Measurements from ENCODE around the gene C12orf42.

C12orf42 gene

DNA sequence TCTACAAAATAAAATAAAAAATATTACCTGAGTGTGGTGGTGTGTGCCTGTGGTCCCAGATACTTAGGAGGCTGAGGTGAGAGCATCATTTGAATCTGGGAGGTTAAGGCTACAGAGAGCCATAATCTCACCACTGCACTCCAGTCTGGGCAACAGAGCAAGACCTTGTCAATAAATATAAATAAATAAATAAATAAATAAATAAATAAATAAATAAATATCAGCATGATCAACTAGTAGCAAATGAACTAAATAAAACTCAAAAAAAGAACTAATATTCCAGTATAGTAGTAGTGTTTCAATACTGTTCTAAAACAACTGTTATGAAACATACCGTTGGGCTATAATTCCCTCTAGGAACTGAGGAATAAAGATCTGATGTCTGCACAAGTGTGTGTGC lies 74.4 kb downstream of the C12orf42 start:
- FAIRE-seq (no peak), DNase-seq (ENCODE audit: insufficient read length) (no peak)
- no peak for TF ChIP-seq POLR2AphosphoS5 (IDR thresholded peaks at IDR 0.05; ENCODE audit: low read depth, low read length)
- no peak for TF ChIP-seq POLR2A (IDR thresholded peaks at IDR 0.05; ENCODE audit: low read depth, low read length)
- no peak for TF ChIP-seq TAF1 (IDR thresholded peaks at IDR 0.05; ENCODE audit: borderline replicate concordance, low read depth, low read length)

DNA sequence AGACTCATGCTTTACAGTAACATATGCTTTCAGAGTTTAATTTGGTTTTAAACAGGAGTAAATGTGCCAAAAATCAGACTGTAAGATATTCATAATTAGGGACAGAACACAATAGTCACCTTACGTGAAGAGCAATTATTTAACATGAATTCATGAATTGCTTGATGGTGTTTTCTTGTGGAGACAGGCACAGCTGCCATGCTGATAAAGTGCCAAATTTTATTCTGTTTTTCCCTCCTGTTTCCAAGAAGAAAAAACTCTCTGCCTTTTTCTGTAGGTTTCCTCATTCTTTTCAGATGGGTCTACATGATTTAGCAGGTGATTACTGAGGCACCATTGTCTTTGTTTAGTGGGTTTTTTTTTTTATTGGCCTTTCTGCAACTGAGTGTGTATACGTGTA lies 80.1 kb downstream of the C12orf42 start:
- DNase-seq (ENCODE audit: insufficient read length) (no peak), FAIRE-seq (no peak)

DNA sequence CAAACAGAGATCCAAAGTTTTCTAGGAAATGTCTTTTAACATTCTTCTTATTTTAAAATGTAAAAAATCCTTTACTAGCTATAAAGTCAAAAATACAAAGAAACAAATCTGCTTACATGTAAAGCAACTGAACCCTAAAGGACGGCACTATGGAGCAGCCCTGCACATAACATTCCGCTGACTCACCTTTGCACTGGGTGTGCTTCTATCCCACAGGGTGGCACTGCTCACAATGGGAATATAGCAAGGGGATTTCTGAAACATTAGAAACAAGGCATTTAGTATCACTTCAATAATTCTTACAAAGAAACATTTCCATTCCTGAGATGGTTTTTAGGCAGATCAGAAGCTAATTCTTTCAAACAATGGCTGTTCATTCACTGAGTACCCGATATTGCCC lies 94.3 kb downstream of the C12orf42 start:
- TF ChIP-seq POLR2AphosphoS5 (IDR thresholded peaks at IDR 0.05; ENCODE audit: low read depth, low read length): no peak
- TF ChIP-seq TAF1 (IDR thresholded peaks at IDR 0.05; ENCODE audit: borderline replicate concordance, low read depth, low read length): no peak
- no peak for TF ChIP-seq POLR2A (IDR thresholded peaks at IDR 0.05; ENCODE audit: low read depth, low read length)
- DNase-seq (ENCODE audit: insufficient read length) (no peak), FAIRE-seq (no peak)

More for the DNA sequence above, 80.1 kb downstream of the C12orf42 start:
- no peak for TF ChIP-seq POLR2AphosphoS5 (IDR thresholded peaks at IDR 0.05; ENCODE audit: low read depth, low read length)
- TF ChIP-seq POLR2A (IDR thresholded peaks at IDR 0.05; ENCODE audit: low read depth, low read length): no peak
- TF ChIP-seq TAF1 (IDR thresholded peaks at IDR 0.05; ENCODE audit: borderline replicate concordance, low read depth, low read length): no peak

DNA sequence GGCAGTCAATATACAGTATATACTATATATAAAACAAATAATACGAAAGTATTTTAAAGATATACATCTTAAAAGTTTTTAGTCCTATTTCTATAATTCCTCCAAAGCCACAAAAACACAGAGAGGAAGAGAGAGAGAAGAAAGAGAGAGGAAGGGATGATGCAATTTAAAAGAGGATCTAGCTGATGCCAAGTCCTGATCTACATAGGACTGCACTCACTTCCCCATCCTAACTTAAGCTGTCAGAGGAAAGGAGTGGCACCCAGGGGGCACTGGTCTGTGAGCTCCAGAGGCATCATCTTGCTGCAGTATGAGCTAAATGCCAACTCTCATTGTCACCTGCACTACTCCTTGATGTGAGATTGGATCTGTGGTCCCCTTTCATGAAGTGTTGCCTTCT lies 95.8 kb downstream of the C12orf42 start:
- no peak for FAIRE-seq
- no peak for TF ChIP-seq TAF1 (IDR thresholded peaks at IDR 0.05; ENCODE audit: borderline replicate concordance, low read depth, low read length)
- no peak for TF ChIP-seq POLR2A (IDR thresholded peaks at IDR 0.05; ENCODE audit: low read depth, low read length)
- TF ChIP-seq POLR2AphosphoS5 (IDR thresholded peaks at IDR 0.05; ENCODE audit: low read depth, low read length): no peak
- no peak for DNase-seq (ENCODE audit: insufficient read length)

DNA sequence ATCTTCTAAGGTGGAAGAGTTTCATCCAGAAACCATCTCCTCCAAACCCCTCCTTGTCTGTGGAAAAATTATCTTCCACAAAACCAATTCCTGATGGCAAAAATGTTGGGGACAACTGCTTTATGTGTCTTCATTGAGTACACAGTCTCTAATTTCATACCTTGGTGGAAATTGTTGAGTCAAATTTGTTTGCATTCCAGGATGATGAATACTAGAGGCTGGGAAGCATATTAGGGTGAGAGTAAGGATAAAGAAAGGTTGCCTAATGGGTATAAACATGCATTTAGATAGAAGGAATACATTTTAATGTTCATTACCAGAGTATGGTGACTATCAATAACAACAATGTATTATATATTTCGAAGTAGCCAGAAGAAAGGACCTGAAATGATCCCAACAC lies 98.2 kb downstream of the C12orf42 start:
- FAIRE-seq (no peak), DNase-seq (ENCODE audit: insufficient read length) (no peak)
- TF ChIP-seq POLR2AphosphoS5 (IDR thresholded peaks at IDR 0.05; ENCODE audit: low read depth, low read length) (no peak), TAF1 (IDR thresholded peaks at IDR 0.05; ENCODE audit: borderline replicate concordance, low read depth, low read length) (no peak), POLR2A (IDR thresholded peaks at IDR 0.05; ENCODE audit: low read depth, low read length) (no peak)

DNA sequence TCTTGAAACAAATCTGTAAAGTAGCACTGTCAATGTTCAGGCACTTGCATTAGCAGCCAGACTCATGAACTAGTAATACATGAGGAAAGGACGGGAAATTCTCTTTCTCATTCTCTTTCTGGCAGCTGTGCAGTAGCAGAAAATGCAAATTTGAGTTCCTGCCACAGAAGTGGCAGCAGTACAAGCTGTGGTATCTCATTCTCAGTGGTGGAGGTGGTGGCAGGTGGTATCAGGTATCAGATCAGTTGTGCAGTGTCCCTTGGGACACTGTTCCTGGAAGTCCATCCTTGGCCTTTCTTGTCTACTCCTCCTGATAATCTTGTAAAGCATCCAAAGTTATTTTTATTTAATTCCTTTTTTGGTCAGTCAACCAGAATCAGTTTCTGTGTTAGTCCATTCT lies 103.0 kb downstream of the C12orf42 start:
- DNase-seq (ENCODE audit: insufficient read length) (peak; percentile 8), FAIRE-seq (peak; percentile 73)
- TF ChIP-seq POLR2AphosphoS5 (IDR thresholded peaks at IDR 0.05; ENCODE audit: low read depth, low read length) (no peak), TAF1 (IDR thresholded peaks at IDR 0.05; ENCODE audit: borderline replicate concordance, low read depth, low read length) (no peak), POLR2A (IDR thresholded peaks at IDR 0.05; ENCODE audit: low read depth, low read length) (no peak)

DNA sequence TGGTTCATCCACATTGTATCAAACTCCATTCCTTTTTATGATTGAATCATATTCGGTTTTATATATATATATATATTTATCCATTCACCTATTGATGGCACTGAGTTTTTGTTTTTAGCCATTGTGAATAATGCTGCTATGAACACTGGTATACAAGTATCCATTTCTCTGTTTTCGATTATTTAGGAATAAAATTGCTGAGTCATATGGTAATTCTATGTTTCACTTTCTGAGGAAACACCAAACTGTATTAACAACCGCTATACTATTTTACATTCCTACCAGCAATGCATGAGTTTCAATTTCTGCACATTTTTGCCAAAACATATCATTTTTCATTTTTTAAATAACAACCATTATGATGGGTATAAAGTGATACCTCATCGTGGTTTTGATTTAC lies 104.7 kb downstream of the C12orf42 start:
- no peak for DNase-seq (ENCODE audit: insufficient read length)
- TF ChIP-seq POLR2A (IDR thresholded peaks at IDR 0.05; ENCODE audit: low read depth, low read length) (no peak), POLR2AphosphoS5 (IDR thresholded peaks at IDR 0.05; ENCODE audit: low read depth, low read length) (no peak), TAF1 (IDR thresholded peaks at IDR 0.05; ENCODE audit: borderline replicate concordance, low read depth, low read length) (no peak)
- no peak for FAIRE-seq

DNA sequence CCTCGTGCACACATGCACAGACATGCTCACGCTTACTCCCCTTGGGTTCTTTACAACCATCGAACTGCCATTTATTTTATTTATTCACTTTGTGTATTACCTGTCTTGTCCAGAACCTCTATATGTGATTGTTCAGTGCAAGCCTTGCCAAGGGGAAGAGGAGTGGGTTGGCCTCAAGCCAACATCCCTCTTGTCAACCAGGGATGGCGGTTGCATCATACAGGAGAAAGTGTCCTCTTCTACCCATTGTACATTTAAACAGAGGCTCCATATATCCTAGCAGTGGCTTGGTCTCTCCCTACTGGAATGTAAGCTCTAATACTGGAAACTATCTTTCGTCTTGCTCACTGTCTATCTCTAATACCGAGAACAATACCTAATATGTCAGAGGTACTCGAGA lies 108.4 kb downstream of the C12orf42 start:
- DNase-seq (ENCODE audit: insufficient read length) (no peak), FAIRE-seq (no peak)
- no peak for TF ChIP-seq POLR2A (IDR thresholded peaks at IDR 0.05; ENCODE audit: low read depth, low read length)
- no peak for TF ChIP-seq TAF1 (IDR thresholded peaks at IDR 0.05; ENCODE audit: borderline replicate concordance, low read depth, low read length)
- TF ChIP-seq POLR2AphosphoS5 (IDR thresholded peaks at IDR 0.05; ENCODE audit: low read depth, low read length): no peak

DNA sequence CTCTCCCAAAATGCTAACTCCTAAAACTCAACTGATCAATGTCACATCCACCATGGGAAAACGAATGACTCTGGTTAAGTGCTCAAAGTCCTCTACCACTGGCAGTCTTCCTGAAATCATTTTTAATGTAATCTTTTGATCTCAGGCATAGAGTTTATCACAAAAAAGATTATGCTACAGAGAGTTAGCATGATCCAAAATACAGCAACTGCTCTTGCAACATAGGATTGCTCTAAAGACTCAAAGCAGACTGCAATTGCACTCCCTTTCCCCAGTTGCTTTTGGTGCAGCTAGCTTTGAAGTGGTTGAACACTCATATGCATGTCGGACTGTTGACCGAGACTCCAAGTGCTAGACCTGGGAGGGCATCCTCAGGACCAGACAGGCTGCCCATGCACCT lies 109.3 kb downstream of the C12orf42 start:
- FAIRE-seq (no peak), DNase-seq (ENCODE audit: insufficient read length) (no peak)
- TF ChIP-seq TAF1 (IDR thresholded peaks at IDR 0.05; ENCODE audit: borderline replicate concordance, low read depth, low read length) (no peak), POLR2AphosphoS5 (IDR thresholded peaks at IDR 0.05; ENCODE audit: low read depth, low read length) (no peak), POLR2A (IDR thresholded peaks at IDR 0.05; ENCODE audit: low read depth, low read length) (no peak)

DNA sequence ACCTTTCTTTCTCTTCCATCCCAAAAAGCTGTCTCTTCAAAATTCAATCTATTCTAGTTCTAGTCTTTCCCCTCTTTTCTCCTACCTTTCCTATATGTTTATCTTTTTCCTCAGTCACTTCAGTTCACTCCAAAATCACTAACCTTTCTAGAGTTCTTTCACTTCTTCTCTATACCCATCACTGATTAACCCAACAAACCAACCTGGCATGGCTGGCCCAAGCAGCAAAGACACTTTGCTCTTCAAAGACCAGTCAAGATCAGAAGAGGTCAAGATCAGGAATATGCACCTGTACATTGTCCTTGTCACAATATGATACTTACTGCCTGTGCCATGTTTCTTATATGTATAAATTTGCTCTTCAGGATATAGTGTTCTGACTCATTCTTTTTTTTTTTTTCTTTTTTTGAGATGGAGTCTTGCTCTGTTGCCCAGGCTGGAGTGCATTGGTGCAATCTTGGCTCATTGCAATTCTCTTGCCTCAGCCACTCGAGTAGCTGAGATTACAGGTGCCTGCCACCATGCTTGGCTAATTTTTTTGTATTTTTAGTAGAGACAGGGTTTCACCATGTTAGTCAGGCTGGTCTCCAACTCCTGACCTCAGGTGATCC lies 112.9 kb downstream of the C12orf42 start:
- no peak for TF ChIP-seq POLR2AphosphoS5 (IDR thresholded peaks at IDR 0.05; ENCODE audit: low read depth, low read length)
- TF ChIP-seq POLR2A (IDR thresholded peaks at IDR 0.05; ENCODE audit: low read depth, low read length): no peak
- TF ChIP-seq TAF1 (IDR thresholded peaks at IDR 0.05; ENCODE audit: borderline replicate concordance, low read depth, low read length): no peak
- FAIRE-seq (no peak), DNase-seq (ENCODE audit: insufficient read length) (no peak)

DNA sequence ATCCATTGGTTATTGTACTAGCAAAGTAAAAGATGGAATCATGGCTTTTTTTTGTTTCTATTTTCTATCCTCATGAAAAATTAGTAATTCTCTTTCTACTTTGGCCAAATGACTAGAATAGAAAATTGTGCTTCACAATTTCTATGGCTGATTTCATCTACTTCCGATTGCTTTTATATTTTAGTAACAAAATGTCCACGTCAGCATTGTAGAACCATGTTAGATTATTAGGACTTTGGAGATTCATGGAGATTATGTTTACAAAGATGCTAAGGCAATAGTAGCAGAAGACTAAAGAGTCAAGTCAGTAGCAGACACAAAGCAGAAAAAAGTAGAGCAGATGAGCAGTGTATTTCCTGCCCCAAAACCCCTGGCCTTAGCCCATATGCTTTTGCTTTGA lies 113.6 kb downstream of the C12orf42 start:
- FAIRE-seq: no peak
- DNase-seq (ENCODE audit: insufficient read length): no peak
- TF ChIP-seq TAF1 (IDR thresholded peaks at IDR 0.05; ENCODE audit: borderline replicate concordance, low read depth, low read length): no peak

DNA sequence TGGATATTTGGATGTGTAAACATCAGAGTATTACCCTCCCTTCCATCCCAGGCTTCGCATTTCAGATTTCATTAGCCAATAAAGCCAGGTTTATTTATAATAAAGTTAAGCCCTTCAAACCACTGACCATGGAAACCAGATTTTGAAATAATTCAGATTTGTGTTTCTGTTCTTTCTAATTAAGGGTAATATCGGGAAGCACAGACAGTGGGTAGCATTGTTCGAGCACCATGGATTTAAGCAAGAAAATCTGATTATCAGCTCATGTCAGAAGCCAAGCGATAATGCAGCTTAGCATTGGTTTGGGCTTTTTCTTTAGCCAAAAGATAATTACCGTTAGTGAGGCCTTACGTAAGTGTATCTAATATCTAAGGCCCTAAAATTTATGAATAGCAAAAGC lies 116.1 kb downstream of the C12orf42 start:
- no peak for TF ChIP-seq POLR2AphosphoS5 (IDR thresholded peaks at IDR 0.05; ENCODE audit: low read depth, low read length)
- no peak for TF ChIP-seq TAF1 (IDR thresholded peaks at IDR 0.05; ENCODE audit: borderline replicate concordance, low read depth, low read length)
- no peak for TF ChIP-seq POLR2A (IDR thresholded peaks at IDR 0.05; ENCODE audit: low read depth, low read length)
- FAIRE-seq (no peak), DNase-seq (ENCODE audit: insufficient read length) (no peak)

DNA sequence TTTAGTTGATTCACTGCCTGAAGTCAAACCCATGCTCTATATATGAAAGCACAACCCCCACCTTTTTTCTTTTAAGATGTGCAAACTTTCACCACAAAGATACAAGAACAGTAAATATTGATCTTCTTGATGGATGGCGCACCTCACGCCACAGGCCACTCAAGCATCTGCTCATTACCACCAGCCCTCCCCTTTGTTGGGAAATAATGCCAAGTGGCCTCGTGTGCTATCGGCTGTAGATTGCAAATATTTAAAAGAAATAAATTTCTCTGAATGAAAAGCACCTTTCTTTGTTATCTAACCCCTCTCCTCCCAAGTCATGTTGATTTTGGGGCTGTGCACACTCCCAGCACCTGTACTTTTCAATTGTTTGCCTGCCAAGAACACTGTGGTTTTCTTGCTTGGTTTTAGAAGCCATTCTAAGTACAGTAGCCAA lies 122.7 kb downstream of the C12orf42 start:
- TF ChIP-seq TAF1 (IDR thresholded peaks at IDR 0.05; ENCODE audit: borderline replicate concordance, low read depth, low read length) (no peak), POLR2AphosphoS5 (IDR thresholded peaks at IDR 0.05; ENCODE audit: low read depth, low read length) (no peak), POLR2A (IDR thresholded peaks at IDR 0.05; ENCODE audit: low read depth, low read length) (no peak)
- DNase-seq (ENCODE audit: insufficient read length): no peak
- FAIRE-seq: no peak
